A549 treated with AZD2906 at 1 μM for 4 hours (cell line): ENCODE measurements around the gene SLCO2A1. TPM values are rescaled to one million over a fixed set of nuclear protein-coding genes. Genes with fewer than 3 reads are reported as not detected.

ENCODE experiments used
- total RNA-seq: library from RNA; stranded (reverse); fragments of 200-300 nt; extraction: Qiagen RNA extraction; gene quantifications from 5 replicates; pipeline ENCODE4 v1.2.3, GENCODE V29; 2022

The SLCO2A1 gene
- 0.15 to 0.41 TPM (median 0.22 TPM) in 5 replicates for total RNA-seq

GRCh38 chr3:134029734-134030378, at the start of gene SLCO2A1:
Gene SLCO2A1, minus strand, starts transcription at chr3:134029925. Its CDS starts 123 bp downstream, at chr3:134029802.

GRCh38 chr3:133895208-133896001, 134.3 kb downstream of the SLCO2A1 start, which contains the start of gene RAB6B:
Gene RAB6B, minus strand, starts transcription at chr3:133895882. Its CDS starts 416 bp downstream, at chr3:133895466.

Other genes starting within 250 kb of the SLCO2A1 start
- gene SRPRB, start 224.1 kb downstream of the SLCO2A1 start, total RNA-seq: 51.1 to 72.9 TPM (median 54.7 TPM) in 5 replicates
- 1.4 to 3.1 TPM (median 2.6 TPM) in 5 replicates for gene RAB6B, start 134.0 kb downstream of the SLCO2A1 start, total RNA-seq
- gene RYK, start 220.9 kb upstream of the SLCO2A1 start, total RNA-seq: 25.3 to 28.8 TPM (median 26.8 TPM) in 5 replicates